GM19099 (cell line): ENCODE measurements around the gene HERC3.

Source experiments
- POLR2A ChIP-seq: IDR thresholded peaks from 3 replicates; pipeline ENCODE4 v1.6.1; 2011; ENCODE audit warnings: low read depth; ENCODE audit not compliant: insufficient read length; ENCODE audit errors: extremely low read depth

HERC3 gene

GRCh38 chr4:88600176-88600838, 8.0 kb downstream of the HERC3 start:
- TF ChIP-seq POLR2A: no peak

- TF ChIP-seq POLR2A: no peak
Measured at GRCh38 chr4:88604978-88605678, 12.8 kb downstream of the HERC3 start.

GRCh38 chr4:88605736-88606135, 13.5 kb downstream of the HERC3 start:
- TF ChIP-seq POLR2A: no peak

- TF ChIP-seq POLR2A: no peak
Measured at GRCh38 chr4:88606832-88607231, 14.6 kb downstream of the HERC3 start.

- TF ChIP-seq POLR2A: no peak
Measured at GRCh38 chr4:88609387-88609786, 17.1 kb downstream of the HERC3 start.

GRCh38 chr4:88610771-88611170, 18.5 kb downstream of the HERC3 start:
- TF ChIP-seq POLR2A: no peak

- TF ChIP-seq POLR2A: no peak
Measured at GRCh38 chr4:88613417-88613875, 21.2 kb downstream of the HERC3 start.

GRCh38 chr4:88614058-88614457, 21.8 kb downstream of the HERC3 start:
- TF ChIP-seq POLR2A: no peak

GRCh38 chr4:88616275-88617150, 24.2 kb downstream of the HERC3 start:
- TF ChIP-seq POLR2A: no peak

- no peak for TF ChIP-seq POLR2A
Measured at GRCh38 chr4:88618782-88619485, 26.7 kb downstream of the HERC3 start.

- TF ChIP-seq POLR2A: no peak
Measured at GRCh38 chr4:88619971-88620370, 27.7 kb downstream of the HERC3 start.

GRCh38 chr4:88621763-88622327, 29.6 kb downstream of the HERC3 start:
- TF ChIP-seq POLR2A: no peak

GRCh38 chr4:88623097-88623496, 30.8 kb downstream of the HERC3 start:
- TF ChIP-seq POLR2A: no peak

GRCh38 chr4:88628746-88629145, 36.5 kb downstream of the HERC3 start:
- TF ChIP-seq POLR2A: no peak
